Measurements from ENCODE around the gene BLOC1S2.

- TF ChIP-seq, protein P1, sequence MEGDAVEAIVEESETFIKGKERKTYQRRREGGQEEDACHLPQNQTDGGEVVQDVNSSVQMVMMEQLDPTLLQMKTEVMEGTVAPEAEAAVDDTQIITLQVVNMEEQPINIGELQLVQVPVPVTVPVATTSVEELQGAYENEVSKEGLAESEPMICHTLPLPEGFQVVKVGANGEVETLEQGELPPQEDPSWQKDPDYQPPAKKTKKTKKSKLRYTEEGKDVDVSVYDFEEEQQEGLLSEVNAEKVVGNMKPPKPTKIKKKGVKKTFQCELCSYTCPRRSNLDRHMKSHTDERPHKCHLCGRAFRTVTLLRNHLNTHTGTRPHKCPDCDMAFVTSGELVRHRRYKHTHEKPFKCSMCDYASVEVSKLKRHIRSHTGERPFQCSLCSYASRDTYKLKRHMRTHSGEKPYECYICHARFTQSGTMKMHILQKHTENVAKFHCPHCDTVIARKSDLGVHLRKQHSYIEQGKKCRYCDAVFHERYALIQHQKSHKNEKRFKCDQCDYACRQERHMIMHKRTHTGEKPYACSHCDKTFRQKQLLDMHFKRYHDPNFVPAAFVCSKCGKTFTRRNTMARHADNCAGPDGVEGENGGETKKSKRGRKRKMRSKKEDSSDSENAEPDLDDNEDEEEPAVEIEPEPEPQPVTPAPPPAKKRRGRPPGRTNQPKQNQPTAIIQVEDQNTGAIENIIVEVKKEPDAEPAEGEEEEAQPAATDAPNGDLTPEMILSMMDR (IDR thresholded peaks at IDR 0.05; ENCODE audit: low read depth, low read length): no peak
- TF ChIP-seq, protein P2, sequence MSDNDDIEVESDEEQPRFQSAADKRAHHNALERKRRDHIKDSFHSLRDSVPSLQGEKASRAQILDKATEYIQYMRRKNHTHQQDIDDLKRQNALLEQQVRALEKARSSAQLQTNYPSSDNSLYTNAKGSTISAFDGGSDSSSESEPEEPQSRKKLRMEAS (IDR thresholded peaks at IDR 0.05; ENCODE audit: low read depth, low read length): no peak
- TF ChIP-seq POLR2A (IDR thresholded peaks at IDR 0.05; ENCODE audit: extremely low read depth, insufficient read length) (no peak), MYC (IDR thresholded peaks at IDR 0.05; ENCODE audit: low read depth, low read length) (no peak)
Measured at GRCh38 chr10:100265821-100266485, 20.5 kb downstream of the BLOC1S2 start.

Data from NB4 (cell line).